ENCODE results near the gene TBC1D1.

The TBC1D1 gene

DNA sequence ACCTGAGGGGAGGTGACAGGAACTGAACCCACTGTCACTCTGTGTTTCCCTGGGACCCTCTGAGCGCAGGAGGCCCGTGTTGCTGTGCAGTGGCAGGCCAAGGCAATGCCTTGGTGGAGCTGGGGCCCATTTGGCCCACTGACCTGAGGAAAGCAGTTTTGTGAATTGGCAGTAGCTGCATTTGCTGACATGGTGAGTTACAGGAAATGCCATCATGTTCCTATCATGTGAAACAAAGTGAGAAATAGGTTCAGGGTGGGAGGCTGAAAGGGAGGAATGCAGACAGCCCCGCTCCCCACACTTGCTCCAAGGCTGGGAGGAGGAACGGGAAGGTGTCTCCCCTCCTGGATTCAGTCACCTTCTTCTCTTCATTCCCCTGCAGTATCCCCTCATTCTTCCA lies 215.4 kb downstream of the TBC1D1 start:
- no peak for DNase-seq (ENCODE audit: low read depth)

DNA sequence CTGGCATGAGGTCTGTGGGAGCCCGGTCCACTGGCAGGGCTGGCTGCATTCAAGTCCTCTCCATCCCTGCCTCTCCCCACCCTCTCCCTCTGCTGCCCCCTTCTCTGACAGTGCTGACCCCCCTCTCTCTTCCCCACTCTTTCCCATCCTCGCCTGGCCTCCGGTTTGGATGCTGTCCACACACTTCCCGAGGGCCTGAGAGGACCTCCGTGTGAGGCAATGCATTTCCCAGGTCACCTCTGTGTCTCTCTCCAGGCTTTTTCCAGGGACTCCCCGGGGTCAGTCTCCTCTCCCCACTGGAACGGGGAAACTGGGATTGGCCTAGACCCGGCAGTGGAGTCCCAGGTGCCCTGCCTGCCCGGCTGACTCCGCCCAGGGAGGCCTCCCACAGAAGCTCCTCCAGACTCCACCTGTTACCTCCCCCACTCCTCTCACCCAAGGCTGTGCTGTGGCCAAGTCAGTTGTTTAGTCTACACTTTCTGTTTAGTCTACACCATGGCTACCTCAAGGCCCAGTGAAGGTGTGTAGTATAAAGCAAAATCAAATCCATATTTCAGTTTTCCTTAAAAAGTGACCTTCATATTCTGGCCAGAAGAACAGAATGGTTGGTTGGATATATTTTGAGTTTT lies 216.1 kb downstream of the TBC1D1 start:
- DNase-seq (ENCODE audit: low read depth): no peak

DNA sequence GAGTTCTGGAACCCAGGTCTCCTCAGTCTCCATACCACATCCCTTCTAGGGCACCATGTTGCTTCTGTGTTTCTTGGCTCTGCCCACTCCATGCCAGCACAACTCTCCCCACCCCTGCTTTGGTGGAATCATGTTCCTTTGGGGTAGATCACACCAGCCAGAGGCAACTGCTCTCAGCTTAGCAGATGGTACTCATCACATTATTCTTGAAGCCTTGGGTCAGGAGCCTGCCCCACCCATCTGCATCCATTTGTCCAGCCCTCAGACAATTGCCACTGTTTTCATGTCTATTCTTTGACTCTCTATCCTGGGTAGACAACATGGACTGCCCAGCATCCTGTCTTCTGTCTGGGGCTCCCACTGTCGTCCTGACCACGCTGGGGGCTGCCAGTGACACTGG lies 216.9 kb downstream of the TBC1D1 start:
- no peak for DNase-seq (ENCODE audit: low read depth)

DNA sequence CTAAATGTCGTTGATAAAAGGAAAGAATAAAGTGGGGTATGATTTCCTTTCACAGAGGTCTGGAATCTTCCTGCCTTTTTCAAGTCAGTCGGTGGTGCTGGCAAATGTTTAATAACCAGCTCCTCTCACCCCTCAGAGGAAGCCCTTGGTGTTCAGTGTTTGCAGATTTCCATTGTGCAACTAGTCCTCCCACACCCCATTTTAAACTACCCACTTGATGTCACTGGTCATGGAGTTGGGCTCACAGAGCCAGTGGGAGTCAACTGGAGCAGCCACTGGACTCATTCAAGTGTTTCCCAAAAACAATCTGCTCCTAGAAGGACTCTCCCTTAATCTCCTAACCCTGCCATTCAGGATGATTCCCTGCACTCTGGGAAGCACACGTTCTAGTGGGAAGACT lies 218.5 kb downstream of the TBC1D1 start:
- DNase-seq (ENCODE audit: low read depth): no peak

DNA sequence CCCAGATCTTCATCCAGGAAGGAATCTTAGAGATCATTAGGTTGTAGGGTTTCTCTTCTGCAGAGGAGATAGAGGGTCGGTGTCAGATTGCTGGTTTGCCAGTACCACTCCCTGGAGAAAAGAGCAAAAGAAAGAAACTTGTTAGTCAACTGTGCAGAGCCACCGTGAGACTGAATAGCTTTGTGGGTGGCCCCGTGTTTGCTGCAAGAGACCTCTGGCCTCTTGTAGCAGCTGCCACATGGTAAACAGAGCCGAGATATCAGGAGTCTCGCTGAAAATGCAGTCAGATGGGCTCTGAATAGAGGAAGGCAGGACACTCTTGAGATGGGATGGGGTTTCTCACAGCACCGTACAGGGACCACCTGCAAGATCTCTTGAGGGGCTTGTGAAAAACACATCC lies 219.0 kb downstream of the TBC1D1 start:
- no peak for DNase-seq (ENCODE audit: low read depth)

DNA sequence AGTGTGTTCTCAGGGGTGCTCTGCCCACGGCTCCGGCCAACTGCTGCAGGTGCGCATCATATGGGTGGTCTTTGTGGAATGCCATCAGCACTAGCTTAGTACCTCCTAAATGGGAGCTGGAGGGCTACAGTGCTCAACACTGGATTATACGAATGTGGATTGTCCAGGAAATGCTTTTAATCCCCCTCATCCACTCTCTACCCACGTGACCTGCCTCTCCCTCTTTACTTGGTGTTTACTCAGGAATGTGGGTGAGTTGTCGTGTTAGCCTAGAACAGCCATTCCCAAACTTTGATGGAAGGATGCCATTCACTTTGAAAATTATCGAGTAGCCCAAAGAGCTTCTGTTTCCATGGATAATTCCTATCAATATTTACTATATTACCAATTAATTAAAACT lies 220.1 kb downstream of the TBC1D1 start:
- peak; percentile 17 for DNase-seq (ENCODE audit: low read depth)

DNA sequence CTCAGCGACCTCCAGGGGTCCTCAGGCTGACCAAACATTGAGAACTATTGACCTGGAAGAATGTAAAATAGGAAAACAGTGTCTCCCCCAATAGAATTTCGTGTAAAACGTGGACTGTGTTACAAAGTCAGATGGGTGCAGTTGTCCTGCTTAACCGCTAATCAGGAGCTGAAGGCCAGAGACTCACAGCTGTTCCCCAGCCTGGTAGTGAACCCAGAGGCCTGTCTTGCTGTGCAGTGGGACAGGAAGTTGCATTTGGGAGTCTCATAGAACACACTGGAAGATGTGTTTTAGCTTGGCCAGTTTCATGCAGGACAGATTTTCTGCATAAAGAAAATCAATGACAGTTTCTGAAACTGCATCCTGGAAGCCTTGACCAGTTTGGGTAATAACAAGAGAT lies 220.8 kb downstream of the TBC1D1 start:
- no peak for DNase-seq (ENCODE audit: low read depth)

DNA sequence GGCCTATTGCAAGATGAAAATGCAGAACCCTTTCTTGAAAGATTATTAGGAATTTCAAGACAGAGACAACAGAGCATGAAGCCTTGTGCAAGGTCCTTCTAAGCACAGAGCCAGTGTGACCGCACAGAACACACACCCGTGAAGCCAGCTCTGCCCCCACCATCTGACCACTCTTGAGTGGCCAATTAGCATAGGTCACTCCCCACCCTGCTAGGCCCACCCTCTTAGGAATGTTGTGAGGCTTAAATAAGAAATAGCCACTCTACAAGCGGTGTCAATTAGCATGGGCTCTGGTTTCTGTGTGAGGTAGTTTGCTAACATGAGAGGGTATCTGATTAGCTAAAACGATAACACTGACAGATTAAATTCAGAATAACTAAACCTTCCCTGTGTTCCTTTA lies 222.2 kb downstream of the TBC1D1 start:
- DNase-seq (ENCODE audit: low read depth): no peak

DNA sequence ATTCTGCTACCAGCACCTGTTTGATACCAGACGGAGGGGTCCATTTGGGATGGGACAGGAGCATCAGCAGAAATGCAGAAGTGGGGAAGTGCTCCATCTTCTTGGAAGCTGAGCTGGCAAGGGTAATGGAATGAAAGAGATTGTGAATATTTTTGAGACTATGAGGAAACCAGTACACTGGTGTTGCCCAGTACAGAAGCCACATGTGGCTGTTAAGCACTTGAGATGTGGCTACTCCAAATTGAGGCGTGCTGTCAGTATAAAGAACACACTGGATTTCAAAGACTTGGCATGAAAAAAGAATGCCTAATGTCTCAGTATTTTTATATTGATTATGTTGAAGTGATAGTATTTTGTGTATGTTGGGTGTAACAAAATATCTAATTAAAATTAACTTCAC lies 222.7 kb downstream of the TBC1D1 start:
- no peak for DNase-seq (ENCODE audit: low read depth)

DNA sequence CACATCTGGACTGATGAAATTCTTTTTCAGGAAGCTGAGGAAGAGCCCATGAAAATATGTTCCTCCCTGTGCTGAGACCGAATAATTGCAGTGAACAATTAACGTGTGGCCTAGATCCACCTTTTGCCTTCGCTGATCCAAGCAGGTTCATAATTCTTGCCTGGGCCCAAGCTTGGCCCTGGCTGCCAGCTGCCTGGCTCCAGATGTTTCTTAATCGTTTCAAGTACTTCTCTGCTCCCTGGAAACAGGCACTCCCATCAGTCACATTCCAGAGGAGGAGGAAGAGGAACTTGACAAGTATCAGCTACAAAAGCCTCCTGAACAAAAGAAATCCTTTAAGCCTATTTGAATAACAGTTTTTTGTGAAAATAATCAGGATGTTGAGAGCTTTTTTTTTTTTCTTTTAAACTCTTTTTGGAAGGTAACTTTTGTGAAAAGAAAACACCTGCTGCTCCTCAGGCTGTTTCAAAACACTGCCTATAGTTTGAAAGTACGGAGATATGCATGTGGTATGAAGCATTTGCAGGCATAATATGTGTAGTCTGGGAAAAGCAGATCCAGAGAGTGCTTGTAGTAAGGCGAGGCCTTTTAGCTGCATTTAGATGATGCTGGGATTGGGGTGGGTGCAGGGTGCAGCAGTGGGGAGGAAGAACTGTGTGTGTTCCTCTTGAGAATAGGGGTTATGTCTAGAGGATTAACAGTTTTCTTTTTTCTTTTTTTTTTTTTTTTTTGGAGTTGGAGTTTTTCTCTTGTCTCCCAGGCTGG lies 223.7 kb downstream of the TBC1D1 start:
- DNase-seq (ENCODE audit: low read depth): no peak

DNA sequence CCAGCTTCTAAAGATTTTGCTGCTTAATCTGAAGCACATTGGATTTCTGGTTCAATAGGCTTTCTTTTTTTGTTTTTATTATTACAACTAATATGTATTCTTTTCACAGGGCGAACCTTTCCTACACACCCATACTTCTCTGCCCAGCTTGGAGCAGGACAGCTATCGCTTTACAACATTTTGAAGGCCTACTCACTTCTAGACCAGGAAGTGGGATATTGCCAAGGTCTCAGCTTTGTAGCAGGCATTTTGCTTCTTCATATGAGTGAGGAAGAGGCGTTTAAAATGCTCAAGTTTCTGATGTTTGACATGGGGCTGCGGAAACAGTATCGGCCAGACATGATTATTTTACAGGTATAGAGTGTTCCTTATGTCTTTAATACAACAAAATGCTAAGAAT lies 224.7 kb downstream of the TBC1D1 start:
- no peak for DNase-seq (ENCODE audit: low read depth)

DNA sequence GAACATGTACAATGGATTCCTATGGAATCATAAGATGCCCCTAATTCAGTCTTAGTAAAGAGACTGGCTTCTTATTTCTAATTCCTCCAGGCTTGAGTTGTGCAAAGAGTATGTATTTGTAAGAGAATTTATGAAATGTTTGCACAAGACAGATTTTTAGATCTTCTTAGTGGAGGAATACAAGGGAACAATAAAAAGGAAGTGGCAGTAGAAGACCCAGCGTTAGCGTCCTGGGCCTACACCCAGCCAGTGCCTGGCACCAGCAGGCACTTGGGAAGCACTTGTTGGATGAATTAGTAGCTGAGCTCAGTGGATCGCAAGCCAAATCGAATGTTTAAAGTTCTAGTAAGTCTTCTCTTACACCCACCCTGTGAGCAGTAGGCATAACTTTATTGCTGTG lies 226.7 kb downstream of the TBC1D1 start:
- no peak for DNase-seq (ENCODE audit: low read depth)

DNA sequence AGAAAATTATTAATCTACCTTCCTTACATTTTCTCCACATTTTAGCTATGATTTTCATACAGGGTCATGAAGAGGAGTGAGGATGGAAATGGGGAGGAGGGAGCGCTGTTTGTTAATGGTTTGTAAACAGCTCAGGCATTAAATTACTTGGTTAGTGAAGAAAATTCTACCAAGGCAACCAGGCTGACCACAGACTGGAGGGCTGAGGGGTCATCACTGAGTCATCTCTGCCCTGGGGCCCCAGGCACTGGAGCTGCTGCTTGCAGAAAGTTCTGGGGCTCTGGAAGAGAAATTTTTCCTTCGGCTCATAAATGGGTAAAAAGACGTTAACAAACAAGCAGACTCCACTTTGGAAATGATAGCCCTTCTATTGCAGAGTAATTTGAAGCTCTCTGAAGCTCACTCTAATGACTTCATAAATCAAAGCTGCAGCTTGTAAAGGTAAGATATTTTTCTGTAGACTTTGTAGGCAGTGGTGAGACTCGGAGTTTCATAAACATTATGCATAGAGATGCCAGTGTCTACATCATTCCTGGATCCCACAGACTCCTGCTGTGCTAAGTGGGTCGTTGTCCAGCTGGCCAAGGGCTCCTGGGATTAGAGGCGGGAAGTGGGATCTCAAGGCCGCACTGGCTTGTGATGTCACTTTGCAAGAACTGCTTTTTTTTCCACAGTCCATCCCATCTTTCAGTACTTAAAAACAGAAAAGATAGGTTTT lies 228.9 kb downstream of the TBC1D1 start:
- DNase-seq (ENCODE audit: low read depth): peak; percentile 91

DNA sequence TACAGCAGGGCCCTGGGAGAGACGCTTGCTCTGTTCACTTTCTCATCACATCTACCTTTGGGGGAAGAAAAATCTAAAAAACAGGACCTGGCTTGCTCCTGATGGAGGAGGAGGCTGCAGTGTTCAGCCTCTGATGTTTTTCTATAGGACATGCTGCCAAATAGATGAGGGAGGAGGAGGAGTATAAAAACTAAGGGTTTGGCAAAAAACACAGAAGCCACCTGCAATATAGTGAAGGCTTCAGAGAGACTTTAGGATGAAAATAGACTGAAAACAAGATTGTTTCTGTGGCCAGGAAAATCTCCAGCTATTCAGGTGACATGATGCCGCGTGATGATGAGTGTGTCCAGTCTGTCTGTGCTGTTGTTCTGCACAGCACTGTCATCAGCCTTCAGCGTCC lies 229.9 kb downstream of the TBC1D1 start:
- no peak for DNase-seq (ENCODE audit: low read depth)

DNA sequence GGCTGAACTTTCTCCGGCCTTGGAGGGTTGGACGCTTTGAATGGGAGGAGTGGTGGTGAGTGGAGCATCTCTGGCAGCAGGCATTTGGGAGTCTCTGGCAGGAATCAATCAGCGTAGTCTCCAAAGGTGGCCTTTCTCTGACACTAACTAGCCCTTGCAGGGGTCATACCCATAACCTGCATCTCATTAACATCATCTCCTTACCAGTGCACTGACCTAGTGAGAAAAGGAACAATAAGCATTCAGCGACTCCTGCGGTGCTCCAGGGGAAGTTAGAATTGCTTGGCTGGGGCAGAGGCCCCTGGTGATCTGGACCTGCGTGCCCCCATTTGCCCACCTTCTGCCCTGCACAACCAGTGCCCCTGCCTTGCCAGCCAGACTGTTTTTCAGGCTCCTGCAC lies 231.2 kb downstream of the TBC1D1 start:
- no peak for DNase-seq (ENCODE audit: low read depth)

DNA sequence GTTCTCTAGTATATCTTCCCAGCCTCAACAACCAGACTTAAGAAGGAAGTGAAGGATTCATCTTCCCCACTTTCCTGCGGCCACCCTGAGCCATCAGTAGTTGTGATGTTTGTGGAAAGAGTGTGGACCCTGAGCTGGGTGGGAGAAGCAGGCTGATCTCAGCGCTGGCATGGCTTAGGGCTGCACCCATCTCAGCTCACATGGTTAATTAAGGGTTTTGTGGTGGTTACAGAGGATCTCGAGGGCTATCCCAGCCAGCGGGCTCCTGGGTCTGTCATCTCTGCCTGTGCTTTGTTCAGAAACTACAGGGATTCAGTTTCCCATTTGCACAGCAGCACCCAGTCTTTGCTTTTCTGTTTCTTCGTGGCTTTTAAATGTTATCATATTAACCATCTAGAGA lies 232.7 kb downstream of the TBC1D1 start:
- no peak for DNase-seq (ENCODE audit: low read depth)

DNA sequence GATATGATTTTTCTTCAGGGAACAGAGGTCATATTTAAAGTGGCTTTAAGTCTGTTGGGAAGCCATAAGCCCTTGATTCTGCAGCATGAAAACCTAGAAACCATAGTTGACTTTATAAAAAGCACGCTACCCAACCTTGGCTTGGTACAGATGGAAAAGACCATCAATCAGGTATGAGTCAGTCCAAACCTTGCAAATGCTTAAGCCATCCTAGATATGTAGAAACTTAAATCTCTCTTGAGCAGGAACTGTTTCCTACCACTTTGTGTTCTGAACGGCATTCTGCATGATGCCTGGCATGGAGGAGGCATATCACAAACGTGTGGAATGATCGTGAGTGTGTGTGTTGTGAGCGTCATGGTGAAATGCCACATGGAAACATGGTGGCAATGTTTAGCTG lies 234.1 kb downstream of the TBC1D1 start:
- no peak for DNase-seq (ENCODE audit: low read depth)

DNA sequence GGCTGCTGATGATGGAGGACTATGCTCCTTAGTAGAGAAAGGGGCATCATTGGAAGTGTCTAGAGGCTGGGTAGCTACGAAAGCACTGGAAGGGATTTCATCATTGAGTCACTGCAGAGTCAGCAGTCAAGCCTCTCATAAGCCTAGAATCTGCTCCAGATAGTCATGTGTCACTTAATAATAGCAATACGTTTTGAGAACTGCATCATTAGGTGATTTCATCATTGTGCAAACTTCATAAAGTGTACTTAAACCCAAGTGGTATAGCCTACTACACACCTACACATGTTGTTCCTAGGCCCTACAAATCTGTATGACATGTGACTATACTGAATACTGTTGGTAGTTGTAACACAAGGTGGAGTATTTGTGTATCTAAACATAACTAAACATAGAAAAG lies 234.9 kb downstream of the TBC1D1 start:
- peak; percentile 14 for DNase-seq (ENCODE audit: low read depth)

DNA sequence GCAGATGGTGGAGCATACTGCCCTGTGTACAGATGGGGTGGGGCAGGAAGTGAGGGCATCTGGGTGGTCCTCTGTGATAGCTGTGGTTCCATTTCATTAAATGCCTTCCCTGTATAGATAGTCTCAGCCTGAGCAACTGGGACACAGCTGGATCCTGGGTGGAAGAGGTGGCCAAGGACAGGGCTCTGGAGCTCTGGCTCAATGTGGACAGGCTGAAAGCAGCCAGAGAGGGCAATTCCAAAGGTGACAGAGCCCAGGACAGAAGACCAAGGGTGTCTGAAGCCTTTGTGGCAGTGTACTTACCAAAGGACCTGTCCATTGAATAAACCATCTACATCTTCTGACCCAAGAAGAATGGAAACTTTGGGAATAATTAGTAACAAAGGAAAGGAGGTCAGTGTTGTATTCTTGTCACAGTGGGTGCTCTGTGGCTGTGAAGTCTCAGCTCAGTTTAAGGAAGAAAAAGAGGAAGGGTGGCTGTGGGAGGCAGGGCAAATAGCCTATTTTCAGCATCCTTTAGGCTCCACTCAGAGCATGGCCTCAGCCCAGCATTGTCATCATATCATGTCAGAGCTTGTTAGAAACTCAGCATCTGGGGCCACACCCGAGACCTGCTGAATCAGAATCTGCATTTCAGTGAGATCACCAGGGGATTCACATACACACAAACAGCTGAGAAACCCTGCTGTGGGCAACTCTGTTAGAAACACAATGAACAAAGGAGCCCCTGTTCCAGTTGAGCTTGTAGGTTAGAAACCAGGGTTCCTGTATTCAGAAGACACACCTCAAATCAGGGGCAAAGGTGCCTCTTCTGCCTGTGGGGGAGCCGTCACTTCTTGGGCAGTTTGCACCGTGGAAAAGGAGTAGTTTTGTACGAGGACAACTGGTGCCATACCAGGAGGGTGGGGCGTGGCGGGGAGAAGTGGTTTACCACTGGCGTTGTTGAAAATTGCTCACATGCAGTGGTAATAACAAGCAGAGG lies 237.9 kb downstream of the TBC1D1 start:
- peak; percentile 54 for DNase-seq (ENCODE audit: low read depth)

DNA sequence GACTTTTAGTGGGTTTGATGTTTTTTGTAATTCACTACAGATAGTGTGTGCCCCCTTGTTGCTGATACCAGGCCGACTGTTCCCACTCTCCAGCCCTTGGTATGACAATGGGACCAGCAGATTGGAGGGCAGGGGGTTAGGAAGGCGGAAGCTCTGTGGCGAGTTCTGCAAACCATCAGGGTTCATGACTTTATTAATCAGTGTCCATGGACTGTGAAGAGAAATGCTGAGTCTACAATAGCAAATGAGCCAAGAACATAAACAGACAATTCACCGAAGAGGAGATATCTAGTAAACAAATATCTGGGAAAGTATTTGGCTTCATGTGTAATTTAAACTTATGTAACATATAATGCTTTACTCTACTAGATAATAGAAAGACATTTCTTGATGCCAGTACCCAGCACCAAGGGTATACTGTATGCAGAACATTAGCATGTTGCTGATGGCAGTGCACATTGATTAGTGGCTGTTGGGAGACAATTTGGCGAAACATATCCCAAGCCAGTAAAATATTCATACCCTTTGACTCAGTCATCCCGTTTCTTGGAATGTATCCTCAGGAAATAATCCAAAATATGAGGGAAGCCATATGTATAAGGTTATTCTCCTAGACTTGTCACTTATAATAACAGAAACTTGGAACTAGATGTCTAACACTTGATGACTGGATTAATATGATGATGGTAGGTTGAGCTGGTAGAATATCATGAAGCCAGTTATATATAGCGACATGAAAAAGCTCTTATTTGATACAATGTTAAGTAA lies 238.8 kb downstream of the TBC1D1 start:
- DNase-seq (ENCODE audit: low read depth): no peak

DNA sequence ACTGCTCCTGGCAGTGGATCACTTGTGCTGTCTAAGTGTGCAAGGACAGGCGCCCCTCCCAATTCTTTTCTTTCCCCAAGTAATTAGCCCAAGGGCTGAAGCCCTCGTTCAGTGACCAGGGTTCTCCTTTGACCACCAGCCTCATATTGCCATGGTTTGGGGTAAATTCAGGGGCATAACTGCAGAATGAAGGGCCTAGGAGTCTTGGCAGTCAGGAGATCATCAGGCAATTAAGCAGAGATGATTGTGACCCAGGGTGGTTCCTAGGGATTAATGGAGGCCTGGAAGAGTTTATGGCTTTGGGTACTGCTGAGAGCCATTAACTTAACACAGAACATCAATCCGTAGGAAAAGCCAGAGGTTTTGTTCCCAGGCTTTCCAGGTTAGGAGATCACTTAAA lies 240.0 kb downstream of the TBC1D1 start:
- DNase-seq (ENCODE audit: low read depth): no peak

All from ELR (cell line).